OCI-LY3 (cell line): ENCODE data around the gene ZFR2.

Source experiments
- H2AFZ ChIP-seq: fragments of 200-600, 300-600 bp; shearing (Covaris generic); 2 replicates; pipeline ENCODE4 v1.6.0; 2014; ENCODE audit warnings: antibody characterized with exemption, low read depth, low read length
- H3K27ac ChIP-seq: fragments of 200-600, 300-600 bp; sonication (generic); 2 replicates; pipeline ENCODE4 v1.5.1; 2014; ENCODE audit warnings: mild to moderate bottlenecking, low read length, moderate library complexity, mixed read lengths
- H3K27me3 ChIP-seq: fragments of 200-600, 300-600 bp; sonication (generic); 2 replicates; pipeline ENCODE4 v1.6.1; 2014; ENCODE audit warnings: low read depth, low read length, mixed read lengths
- H3K36me3 ChIP-seq: fragments of 200-600, 300-600 bp; sonication (generic); replicated peaks from 2 replicates; pipeline ENCODE3; 2014; ENCODE audit warnings: low read depth, low read length, mixed read lengths
- H3K4me1 ChIP-seq: fragments of 300-600, 200-600 bp; sonication (generic); 2 replicates; pipeline ENCODE4 v1.6.1; 2014; ENCODE audit warnings: low read length, mixed read lengths
- H3K4me2 ChIP-seq: fragments of 200-600, 300-600 bp; sonication (generic); 2 replicates; pipeline ENCODE4 v1.6.1; 2014; ENCODE audit warnings: low read length, mixed read lengths
- H3K4me3 ChIP-seq: fragments of 300-600, 200-600 bp; sonication (generic); 2 replicates; pipeline ENCODE4 v1.5.1; 2014; ENCODE audit warnings: antibody characterized with exemption, mild to moderate bottlenecking, low read length, moderate library complexity
- H3K79me2 ChIP-seq: fragments of 300-600, 200-600 bp; shearing (Covaris generic); 2 replicates; pipeline ENCODE4 v1.6.1; 2014; ENCODE audit warnings: mild to moderate bottlenecking, low read length, mixed read lengths
- H3K9ac ChIP-seq: fragments of 300-600, 200-600 bp; shearing (Covaris generic); 2 replicates; pipeline ENCODE4 v1.6.0; 2014; ENCODE audit warnings: mild to moderate bottlenecking, low read length, moderate library complexity
- H3K9me3 ChIP-seq: fragments of 200-600, 300-600 bp; shearing (Covaris generic); 2 replicates; pipeline ENCODE4 v1.6.1; 2014; ENCODE audit warnings: low read length, mixed read lengths; ENCODE audit not compliant: insufficient read depth
- H4K20me1 ChIP-seq: fragments of 200-600, 300-600 bp; sonication (generic); 2 replicates; pipeline ENCODE4 v1.6.1; 2016; ENCODE audit warnings: low read length, mixed read lengths; ENCODE audit not compliant: insufficient read depth
- CTCF ChIP-seq: fragments of 200-600, 300-600 bp; sonication (generic); IDR thresholded peaks from 2 replicates; pipeline ENCODE4 v1.5.1; 2014; ENCODE audit warnings: antibody characterized with exemption, low read length, low read depth
- EZH2phosphoT487 ChIP-seq: fragments of 200-600 bp; shearing (Covaris generic); IDR thresholded peaks from 2 replicates; pipeline ENCODE4 v1.6.1; 2018; ENCODE audit warnings: antibody characterized with exemption, mixed run types, low read depth

The ZFR2 gene

DNA sequence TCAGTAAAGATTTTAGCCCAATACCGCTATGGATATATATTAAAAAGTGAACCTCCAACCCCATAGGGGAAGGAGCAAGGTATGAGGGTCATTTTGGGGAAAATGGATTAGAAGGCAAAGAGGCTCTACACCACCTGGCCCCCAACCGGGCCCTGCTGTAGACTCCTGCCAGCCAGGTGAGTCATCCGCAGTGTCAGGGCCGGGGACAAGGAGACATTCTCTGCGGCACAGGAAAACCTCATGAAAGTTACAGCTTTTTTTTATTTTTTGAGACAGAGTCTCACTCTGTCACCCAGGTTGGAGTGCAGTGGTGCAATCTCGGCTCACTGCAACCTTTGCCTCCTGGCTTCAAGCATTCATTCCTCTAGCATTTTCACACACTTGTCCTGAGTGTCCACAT lies 32.0 kb downstream of the ZFR2 start:
- Histone ChIP-seq H3K4me3 (no peak overlapping the region), H3K4me1 (no peaks in the 10 kb centered on the region), H3K9ac (no peak overlapping the region), H3K27me3 (no peaks in the 10 kb centered on the region; the same call in 1 of the 2 replicates), H2AFZ (no peak overlapping the region), H3K36me3 (no peaks in the 10 kb centered on the region), H3K4me2 (no peak overlapping the region), H3K27ac (no peak overlapping the region), H3K79me2 (no peaks in the 10 kb centered on the region), H3K9me3 (peaks cover 7% of the 10 kb centered on the region; the same call in 1 of the 2 replicates), H4K20me1 (no peaks in the 10 kb centered on the region)
- TF ChIP-seq EZH2phosphoT487 (no peak), CTCF (no peak)

- TF ChIP-seq CTCF (no peak), EZH2phosphoT487 (no peak)
- Histone ChIP-seq H3K27ac (no peak overlapping the region), H3K4me2 (no peak overlapping the region), H3K36me3 (no peaks in the 10 kb centered on the region), H3K27me3 (no peaks in the 10 kb centered on the region; the same call in 1 of the 2 replicates), H2AFZ (no peak overlapping the region), H3K79me2 (no peaks in the 10 kb centered on the region), H4K20me1 (no peaks in the 10 kb centered on the region), H3K4me3 (no peak overlapping the region), H3K9me3 (peaks cover 7% of the 10 kb centered on the region; the same call in 1 of the 2 replicates), H3K9ac (no peak overlapping the region), H3K4me1 (no peaks in the 10 kb centered on the region)
These were observed 33.8 kb downstream of the ZFR2 start for GRCh38 chr19:3835055-3835435.

DNA sequence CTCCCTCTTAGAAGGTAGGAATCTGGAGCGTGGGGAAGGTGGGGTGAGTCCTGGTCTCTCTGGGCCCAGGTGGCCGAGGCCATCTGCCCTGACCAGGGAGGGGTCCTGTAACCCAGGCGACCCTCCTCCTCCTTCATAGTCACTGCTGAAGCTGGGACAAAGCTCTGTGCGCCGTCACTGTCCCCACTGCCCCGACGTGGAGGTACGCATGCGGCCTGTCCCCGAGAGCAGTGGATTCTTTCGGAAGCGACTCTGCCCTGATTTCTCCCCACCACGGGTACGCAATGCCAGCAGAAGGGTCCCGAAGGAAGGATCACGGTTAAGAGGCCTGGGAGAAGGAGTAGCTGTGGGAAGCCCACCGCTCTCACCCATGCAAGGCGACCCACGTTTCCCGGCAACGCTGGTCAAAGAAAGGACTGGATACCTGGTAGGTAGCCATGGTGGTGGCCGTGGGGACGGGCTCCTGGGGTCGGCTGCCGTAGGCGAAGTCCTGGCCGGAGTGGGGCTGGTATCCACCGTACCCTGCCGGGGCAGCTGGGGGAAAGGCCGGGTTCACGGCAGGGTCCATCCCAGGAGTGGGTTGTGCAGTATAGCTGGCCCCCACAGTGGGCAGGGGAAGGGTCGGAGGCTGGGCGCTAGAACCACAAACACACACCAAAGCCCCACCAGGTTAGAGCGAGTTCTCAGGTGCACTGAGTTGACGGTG lies 34.3 kb downstream of the ZFR2 start:
- no peak overlapping the region for H3K9ac ChIP-seq
- no peaks in the 10 kb centered on the region for H3K4me1 ChIP-seq
- TF ChIP-seq EZH2phosphoT487: no peak
- no peak for TF ChIP-seq CTCF
- no peak overlapping the region for H3K4me2 ChIP-seq
- no peak overlapping the region for H3K27ac ChIP-seq
- no peaks in the 10 kb centered on the region for H3K79me2 ChIP-seq
- no peaks in the 10 kb centered on the region for H4K20me1 ChIP-seq
- no peak overlapping the region for H3K4me3 ChIP-seq
- peaks cover 7% of the 10 kb centered on the region; the same call in 1 of the 2 replicates for H3K9me3 ChIP-seq
- H3K27me3 ChIP-seq: no peaks in the 10 kb centered on the region
- H3K36me3 ChIP-seq: no peaks in the 10 kb centered on the region
- H2AFZ ChIP-seq: no peak overlapping the region

DNA sequence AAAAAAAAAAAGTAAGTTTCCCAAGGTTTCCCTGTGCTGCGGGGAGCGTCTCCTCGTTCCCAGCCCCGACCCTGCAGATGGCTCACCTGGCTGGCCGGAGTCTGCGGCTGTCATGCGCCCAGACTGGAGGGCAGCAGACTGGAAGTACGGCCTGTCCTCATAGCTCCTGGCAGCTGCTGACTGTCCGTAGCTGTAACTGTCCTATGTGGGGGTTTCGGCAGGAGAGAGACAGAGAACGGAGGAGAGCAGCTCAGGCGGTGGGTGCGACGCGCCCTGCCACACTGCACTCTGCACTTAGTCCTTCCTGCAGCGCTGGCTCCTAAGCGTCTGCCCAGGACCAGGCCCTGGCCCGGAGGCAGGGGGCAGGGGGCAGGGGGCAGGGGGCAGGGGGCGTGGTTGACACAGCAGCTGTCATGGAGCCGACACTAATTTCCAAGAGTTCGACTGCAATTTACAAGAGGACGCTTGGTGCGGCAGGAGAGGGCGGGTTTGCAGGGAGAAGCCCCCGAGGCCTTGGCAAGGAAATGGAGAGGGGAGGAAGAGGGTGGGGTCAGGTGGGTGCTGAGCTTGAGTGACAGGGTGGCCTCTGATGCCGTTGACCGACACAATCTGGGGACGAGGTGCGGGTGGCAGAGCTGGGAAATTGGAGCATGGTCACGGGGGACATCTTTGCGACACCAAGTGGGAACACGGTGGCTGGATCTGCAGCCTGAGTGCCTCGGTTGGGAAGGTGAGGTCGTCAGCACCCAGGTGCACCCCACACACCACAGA lies 35.1 kb downstream of the ZFR2 start:
- no peak overlapping the region for H3K27ac ChIP-seq
- no peaks in the 10 kb centered on the region for H3K79me2 ChIP-seq
- TF ChIP-seq EZH2phosphoT487 (no peak), CTCF (no peak)
- H3K9me3 ChIP-seq: peaks cover 7% of the 10 kb centered on the region; the same call in 1 of the 2 replicates
- H3K4me3 ChIP-seq: no peak overlapping the region
- H3K27me3 ChIP-seq: no peaks in the 10 kb centered on the region
- no peak overlapping the region for H3K4me2 ChIP-seq
- H2AFZ ChIP-seq: no peak overlapping the region
- H4K20me1 ChIP-seq: no peaks in the 10 kb centered on the region
- H3K9ac ChIP-seq: no peak overlapping the region
- H3K4me1 ChIP-seq: no peaks in the 10 kb centered on the region
- H3K36me3 ChIP-seq: no peaks in the 10 kb centered on the region
